PC-9 (cell line): Measurements from ENCODE around the gene KRT82.

Source experiments
- CTCF ChIP-seq: fragments of 200-600 bp; sonication (generic); conservative IDR thresholded peaks from 2 replicates; pipeline ENCODE4 v1.6.1; 2017; ENCODE audit warnings: mixed run types, antibody characterized with exemption, mild to moderate bottlenecking, moderate library complexity
- EZH2 ChIP-seq: fragments of 200-600 bp; sonication (generic); IDR thresholded peaks from 2 replicates; pipeline ENCODE4 v1.8.0; 2017; ENCODE audit warnings: antibody characterized with exemption, low read depth

- TF ChIP-seq CTCF (no peak), EZH2 (no peak)
These were observed 8.0 kb downstream of the KRT82 start for GRCh38 chr12:52398176-52398575.
